Left renal pelvis (tissue), 4 donors: ENCODE data around the gene PACS1. TPM values are rescaled to one million over a fixed set of nuclear protein-coding genes. Genes with fewer than 3 reads are reported as not detected.

ENCODE experiments used
- DNase-seq, 4 donors: peaks; one replicate each; pipeline ENCODE4 v3.0.0-alpha.2; 2013; ENCODE audit warnings: low read depth in 4 of 4, low spot score in 3 of 4
- polyA plus RNA-seq, 4 donors: library from polyadenylated mRNA; unstranded; fragments of 120-200 nt; gene quantifications; one replicate each; pipeline ENCODE4 v1.2.1, GENCODE V29; 2013; ENCODE audit not compliant: insufficient read length in 4 of 4

Gene PACS1
- polyA plus RNA-seq, 4 donors = 43.6 to 60.4 (median 49.3) TPM

DNA sequence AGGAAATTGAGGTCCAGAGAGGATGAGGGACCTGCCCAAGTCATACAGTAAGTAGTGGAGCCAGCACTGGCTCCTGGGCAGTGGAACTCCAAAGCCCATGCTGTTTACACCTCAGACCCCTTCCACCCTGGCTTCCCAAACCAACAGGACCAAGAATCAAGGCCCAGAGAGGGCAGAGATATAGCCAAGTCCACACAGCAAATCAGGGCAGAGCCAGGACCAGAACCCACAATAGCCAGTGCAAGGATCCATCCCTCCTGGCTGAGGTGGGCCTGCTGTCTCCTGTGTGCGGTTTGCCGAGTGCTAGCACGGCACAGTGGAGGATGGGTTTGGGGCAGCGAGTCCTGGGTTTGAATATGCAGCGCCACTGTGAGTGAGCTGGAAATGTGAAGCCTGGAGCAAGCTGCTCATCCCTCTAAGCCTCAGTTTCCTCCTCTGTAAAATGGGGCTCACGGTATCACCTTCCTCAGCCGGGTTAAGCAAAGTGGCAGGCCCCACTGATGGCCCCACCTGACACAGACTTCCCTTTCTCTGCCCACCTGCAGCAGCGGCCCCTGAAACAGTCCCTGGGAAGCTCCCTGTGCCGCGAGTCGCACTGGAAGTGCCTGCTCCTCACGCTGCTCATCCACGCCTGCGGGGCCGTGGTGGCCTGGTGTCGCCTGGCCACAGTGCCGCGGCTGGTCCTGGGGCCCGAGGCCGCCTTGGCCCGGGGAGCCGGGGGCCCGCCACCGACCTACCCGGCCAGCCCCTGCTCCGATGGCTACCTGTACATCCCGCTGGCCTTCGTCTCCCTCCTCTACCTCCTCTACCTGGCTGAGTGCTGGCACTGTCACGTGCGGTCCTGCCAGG, 223.9 kb downstream of the PACS1 start:
- no peak for DNase-seq

Other genes with a start within 250 kb of the PACS1 start
- 1 to 10 TPM; 2.0 to 4.1 (median 2.9) TPM for gene SNX32, start 236.3 kb upstream of the PACS1 start, polyA plus RNA-seq
- gene CFL1, start 212.1 kb upstream of the PACS1 start, polyA plus RNA-seq = 100 to 1,000 TPM; 672 to 810 (median 730) TPM
- 10 to 100 TPM; 40.5 to 64.2 (median 48.2) TPM for gene MUS81, start 209.8 kb upstream of the PACS1 start, polyA plus RNA-seq
- gene EFEMP2, start 197.5 kb upstream of the PACS1 start, polyA plus RNA-seq = 100 to 1,000 TPM; 102 to 212 (median 121) TPM
- 1 to 10 TPM in 2 of 4 donors, under 1 TPM in 2; 0.92 to 1.4 (median 1.1) TPM for gene CTSW, start 190.4 kb upstream of the PACS1 start, polyA plus RNA-seq
- gene FIBP, start 181.8 kb upstream of the PACS1 start, polyA plus RNA-seq = 10 to 100 TPM; 65.4 to 95.5 (median 90.1) TPM
- gene CCDC85B, start 179.6 kb upstream of the PACS1 start, polyA plus RNA-seq = 10 to 100 TPM in 2 of 4 donors, 1 to 10 TPM in 2; 4.8 to 15.0 (median 9.7) TPM
- under 1 TPM in 2 of 4 donors, not detected in 2; 0.23 to 0.30 TPM for gene FOSL1, start 169.9 kb upstream of the PACS1 start, polyA plus RNA-seq
- gene C11orf68, start 151.2 kb upstream of the PACS1 start, polyA plus RNA-seq = 10 to 100 TPM; 36.8 to 50.2 (median 38.8) TPM
- 100 to 1,000 TPM in 1 of 4 donors, 10 to 100 TPM in 3; 73.8 to 106 (median 81.9) TPM for gene DRAP1, start 150.8 kb upstream of the PACS1 start, polyA plus RNA-seq
- gene TSGA10IP, start 124.8 kb upstream of the PACS1 start, polyA plus RNA-seq = not detected
- 10 to 100 TPM; 41.9 to 57.8 (median 47.7) TPM for gene SART1, start 108.5 kb upstream of the PACS1 start, polyA plus RNA-seq
- gene EIF1AD, start 68.1 kb upstream of the PACS1 start, polyA plus RNA-seq = 10 to 100 TPM; 18.6 to 31.6 (median 27.8) TPM
- gene BANF1, start 67.8 kb upstream of the PACS1 start, polyA plus RNA-seq = 100 to 1,000 TPM; 256 to 283 (median 266) TPM
- gene CST6, start 58.3 kb upstream of the PACS1 start, polyA plus RNA-seq = not detected
- gene CATSPER1, start 43.8 kb upstream of the PACS1 start, polyA plus RNA-seq = not detected
- 1 to 10 TPM; 3.5 to 7.1 (median 4.3) TPM for gene GAL3ST3, start 21.1 kb upstream of the PACS1 start, polyA plus RNA-seq
- 100 to 1,000 TPM; 185 to 261 (median 236) TPM for gene SF3B2, start 17.9 kb upstream of the PACS1 start, polyA plus RNA-seq
- 10 to 100 TPM; 16.3 to 29.2 (median 18.9) TPM for gene KLC2, start 187.4 kb downstream of the PACS1 start, polyA plus RNA-seq
- 100 to 1,000 TPM; 103 to 140 (median 121) TPM for gene RAB1B, start 198.4 kb downstream of the PACS1 start, polyA plus RNA-seq
- gene CNIH2, start 207.9 kb downstream of the PACS1 start, polyA plus RNA-seq = 1 to 10 TPM; 3.6 to 6.1 (median 4.3) TPM
- 10 to 100 TPM; 43.0 to 57.7 (median 51.7) TPM for gene YIF1A, start 218.9 kb downstream of the PACS1 start, polyA plus RNA-seq
- gene TMEM151A, start 221.6 kb downstream of the PACS1 start, polyA plus RNA-seq = not detected
- 100 to 1,000 TPM in 1 of 4 donors, 10 to 100 TPM in 3; 66.3 to 240 (median 72.3) TPM for gene CD248, start 246.8 kb downstream of the PACS1 start, polyA plus RNA-seq